SK-N-SH (cell line): ENCODE measurements around the gene CNGA3.

Source experiments
- CTCF ChIP-seq: fragments of 200-600 bp; sonication (generic); IDR thresholded peaks from 2 replicates; pipeline ENCODE4 v1.6.1; 2017; ENCODE audit warnings: antibody characterized with exemption, mild to moderate bottlenecking, moderate library complexity
- FOSL2 ChIP-seq: IDR thresholded peaks from 2 replicates; pipeline ENCODE4 v1.4.0; 2012; ENCODE audit warnings: low read depth, mild to moderate bottlenecking, moderate library complexity, borderline replicate concordance
- FOXJ3 ChIP-seq: sonication (generic); formaldehyde crosslinking; IDR thresholded peaks from 2 replicates; pipeline ENCODE4 v1.5.1; 2020; ENCODE audit warnings: mild to moderate bottlenecking, missing genetic modification reagents
- GABPA ChIP-seq: IDR thresholded peaks from 2 replicates; pipeline ENCODE4 v1.4.0; 2012; ENCODE audit warnings: low read depth, mild to moderate bottlenecking
- MEF2A ChIP-seq: IDR thresholded peaks from 2 replicates; pipeline ENCODE4 v1.4.0; 2012; ENCODE audit warnings: low read depth, borderline replicate concordance
- POLR2AphosphoS5 ChIP-seq: IDR thresholded peaks from 2 replicates; pipeline ENCODE4 v1.6.1; 2012; ENCODE audit warnings: low read depth, low read length
- RAD21 ChIP-seq: IDR thresholded peaks from 2 replicates; pipeline ENCODE4 v1.6.1; 2012; ENCODE audit warnings: mild to moderate bottlenecking, low read length
- RCOR1 ChIP-seq: fragments of 150-350 bp; IDR thresholded peaks from 2 replicates; pipeline ENCODE4 v1.6.1; 2017; ENCODE audit warnings: antibody characterized with exemption, low read length
- REST ChIP-seq: IDR thresholded peaks from 2 replicates; pipeline ENCODE4 v1.6.1; 2012; ENCODE audit warnings: mild to moderate bottlenecking, low read depth, low read length, moderate library complexity
- RXRA ChIP-seq: IDR thresholded peaks from 2 replicates; pipeline ENCODE4 v1.4.0; 2012; ENCODE audit warnings: low read depth, mild to moderate bottlenecking, borderline replicate concordance
- SIN3A ChIP-seq: IDR thresholded peaks from 2 replicates; pipeline ENCODE4 v1.6.1; 2012; ENCODE audit warnings: low read depth, mild to moderate bottlenecking, low read length, moderate library complexity, borderline replicate concordance
- ZBTB33 ChIP-seq: IDR thresholded peaks from 2 replicates; pipeline ENCODE4 v1.4.0; 2012; ENCODE audit warnings: low read depth, borderline replicate concordance
- TF ChIP-seq, protein P1 (sequence below): IDR thresholded peaks from 2 replicates; pipeline ENCODE4 v1.4.0; 2012; ENCODE audit warnings: low read depth, borderline replicate concordance

- no peak for TF ChIP-seq CTCF
- TF ChIP-seq REST: no peak
- TF ChIP-seq RCOR1: no peak
- TF ChIP-seq ZBTB33: no peak
- no peak for TF ChIP-seq MEF2A
- no peak for TF ChIP-seq RXRA
- TF ChIP-seq RAD21: no peak
- no peak for TF ChIP-seq FOXJ3 (CRISPR knock-in tag)
- TF ChIP-seq POLR2AphosphoS5: no peak
- TF ChIP-seq GABPA: no peak
- no peak for TF ChIP-seq SIN3A
- TF ChIP-seq, protein P1, sequence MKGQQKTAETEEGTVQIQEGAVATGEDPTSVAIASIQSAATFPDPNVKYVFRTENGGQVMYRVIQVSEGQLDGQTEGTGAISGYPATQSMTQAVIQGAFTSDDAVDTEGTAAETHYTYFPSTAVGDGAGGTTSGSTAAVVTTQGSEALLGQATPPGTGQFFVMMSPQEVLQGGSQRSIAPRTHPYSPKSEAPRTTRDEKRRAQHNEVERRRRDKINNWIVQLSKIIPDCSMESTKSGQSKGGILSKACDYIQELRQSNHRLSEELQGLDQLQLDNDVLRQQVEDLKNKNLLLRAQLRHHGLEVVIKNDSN: no peak
- no peak for TF ChIP-seq FOSL2
Observed at GRCh38 chr2:98379311-98380202, 33.3 kb downstream of the CNGA3 start.
